ENCODE data around the gene C4orf51.

Gene C4orf51

GRCh38 chr4:145760961-145761929 is 81.3 kb downstream of the C4orf51 start:
- DNase-seq = no peak

GRCh38 chr4:145762719-145763118 is 82.8 kb downstream of the C4orf51 start:
- no peak for DNase-seq

- no peak for DNase-seq
Observed at GRCh38 chr4:145763399-145763798, 83.5 kb downstream of the C4orf51 start.

- no peak for DNase-seq
Observed at GRCh38 chr4:145766273-145766672, 86.3 kb downstream of the C4orf51 start.

GRCh38 chr4:145769450-145770037 is 89.6 kb downstream of the C4orf51 start:
- DNase-seq = no peak

- no peak for DNase-seq
Observed at GRCh38 chr4:145770124-145770523, 90.2 kb downstream of the C4orf51 start.

- no peak for DNase-seq
Observed at GRCh38 chr4:145772347-145772746, 92.4 kb downstream of the C4orf51 start.

- DNase-seq = no peak
Observed at GRCh38 chr4:145773581-145774234, 93.8 kb downstream of the C4orf51 start.

- no peak for DNase-seq
Observed at GRCh38 chr4:145774473-145774872, 94.5 kb downstream of the C4orf51 start.

- no peak for DNase-seq
Observed at GRCh38 chr4:145775406-145775805, 95.5 kb downstream of the C4orf51 start.

- no peak for DNase-seq
Observed at GRCh38 chr4:145776208-145776607, 96.3 kb downstream of the C4orf51 start.

GRCh38 chr4:145779319-145779801 is 99.4 kb downstream of the C4orf51 start:
- no peak for DNase-seq

- DNase-seq = no peak
Observed at GRCh38 chr4:145781351-145781750, 101.4 kb downstream of the C4orf51 start.
